Kidney glomerular epithelial cell (primary cell): ENCODE data around the gene CLTB.

Experiments used
- DNase-seq: peaks from one replicate; lab custom pipeline; 2025; lab: John Stamatoyannopoulos, UW

CLTB gene

GRCh38 chr5:176401281-176402205 is 14.8 kb downstream of the CLTB start:
- no peak for DNase-seq

GRCh38 chr5:176400382-176401156 is 15.8 kb downstream of the CLTB start:
- DNase-seq = no peak

GRCh38 chr5:176397736-176398420 is 18.5 kb downstream of the CLTB start:
- DNase-seq = no peak

GRCh38 chr5:176396330-176396729 is 20.0 kb downstream of the CLTB start:
- DNase-seq = no peak

- no peak for DNase-seq
Measured at GRCh38 chr5:176394881-176395675, 21.3 kb downstream of the CLTB start.

- DNase-seq = no peak
Measured at GRCh38 chr5:176394096-176394495, 22.2 kb downstream of the CLTB start.

GRCh38 chr5:176392526-176392925 is 23.8 kb downstream of the CLTB start:
- no peak for DNase-seq

- no peak for DNase-seq
Measured at GRCh38 chr5:176391999-176392398, 24.3 kb downstream of the CLTB start.

- no peak for DNase-seq
Measured at GRCh38 chr5:176391479-176391878, 24.9 kb downstream of the CLTB start.

GRCh38 chr5:176389135-176390123 is 26.9 kb downstream of the CLTB start:
- peak; percentile 49 for DNase-seq

- DNase-seq = peak; percentile 99
Measured at GRCh38 chr5:176388444-176389134, 27.8 kb downstream of the CLTB start, which contains the start of the genes HIGD2A and NOP16. HIGD2A (plus strand) TSS chr5:176388751; CDS start chr5:176388820, 69 bp downstream. NOP16 (minus strand) TSS chr5:176388598; CDS start chr5:176388539, 59 bp downstream.

- DNase-seq = peak; percentile 13
Measured at GRCh38 chr5:176388003-176388443, 28.3 kb downstream of the CLTB start.

- DNase-seq = no peak
Measured at GRCh38 chr5:176387384-176387925, 28.9 kb downstream of the CLTB start.

- DNase-seq = no peak
Measured at GRCh38 chr5:176386491-176386890, 29.8 kb downstream of the CLTB start.

- DNase-seq = no peak
Measured at GRCh38 chr5:176384991-176385390, 31.3 kb downstream of the CLTB start.

GRCh38 chr5:176384366-176384930 is 31.9 kb downstream of the CLTB start:
- no peak for DNase-seq

- no peak for DNase-seq
Measured at GRCh38 chr5:176383961-176384360, 32.4 kb downstream of the CLTB start.

GRCh38 chr5:176383248-176383905 is 33.0 kb downstream of the CLTB start:
- DNase-seq = no peak
